NOMO-1 (cell line): ENCODE measurements around the gene PNMA1.

Experiments
- DNase-seq, 2 experiments: peaks; one replicate each; lab custom pipeline; 2025; ENCODE audit not compliant: unreplicated experiment in 2 of 2; lab: John Stamatoyannopoulos, UW

PNMA1 gene

GRCh38 chr14:73751157-73751691, 37.0 kb upstream of the PNMA1 start:
- DNase-seq = peak; percentile 39 to 56

DNA sequence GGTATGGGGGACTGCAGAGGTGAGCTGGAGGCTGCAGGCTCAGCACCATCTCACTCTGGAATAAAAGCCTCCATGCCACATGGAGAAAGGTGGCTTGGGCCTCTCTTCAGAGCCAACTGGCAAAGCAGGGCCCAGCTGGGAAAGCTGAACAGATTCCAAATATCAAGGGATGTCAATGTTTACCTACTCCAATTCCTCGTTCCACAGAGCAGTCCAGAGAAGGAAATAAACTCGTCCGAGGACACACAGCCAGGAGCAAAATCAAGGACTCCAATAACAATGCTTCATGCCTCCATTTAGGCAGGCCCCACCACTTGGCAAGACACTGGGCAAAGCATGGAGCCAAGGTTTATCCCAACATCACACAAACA, 36.3 kb upstream of the PNMA1 start:
- no peak for DNase-seq

GRCh38 chr14:73749706-73750530, 35.7 kb upstream of the PNMA1 start:
- no peak for DNase-seq

GRCh38 chr14:73748858-73749357, 34.7 kb upstream of the PNMA1 start:
- no peak for DNase-seq

- DNase-seq = no peak
These were observed 33.4 kb upstream of the PNMA1 start for GRCh38 chr14:73747379-73748211.

DNA sequence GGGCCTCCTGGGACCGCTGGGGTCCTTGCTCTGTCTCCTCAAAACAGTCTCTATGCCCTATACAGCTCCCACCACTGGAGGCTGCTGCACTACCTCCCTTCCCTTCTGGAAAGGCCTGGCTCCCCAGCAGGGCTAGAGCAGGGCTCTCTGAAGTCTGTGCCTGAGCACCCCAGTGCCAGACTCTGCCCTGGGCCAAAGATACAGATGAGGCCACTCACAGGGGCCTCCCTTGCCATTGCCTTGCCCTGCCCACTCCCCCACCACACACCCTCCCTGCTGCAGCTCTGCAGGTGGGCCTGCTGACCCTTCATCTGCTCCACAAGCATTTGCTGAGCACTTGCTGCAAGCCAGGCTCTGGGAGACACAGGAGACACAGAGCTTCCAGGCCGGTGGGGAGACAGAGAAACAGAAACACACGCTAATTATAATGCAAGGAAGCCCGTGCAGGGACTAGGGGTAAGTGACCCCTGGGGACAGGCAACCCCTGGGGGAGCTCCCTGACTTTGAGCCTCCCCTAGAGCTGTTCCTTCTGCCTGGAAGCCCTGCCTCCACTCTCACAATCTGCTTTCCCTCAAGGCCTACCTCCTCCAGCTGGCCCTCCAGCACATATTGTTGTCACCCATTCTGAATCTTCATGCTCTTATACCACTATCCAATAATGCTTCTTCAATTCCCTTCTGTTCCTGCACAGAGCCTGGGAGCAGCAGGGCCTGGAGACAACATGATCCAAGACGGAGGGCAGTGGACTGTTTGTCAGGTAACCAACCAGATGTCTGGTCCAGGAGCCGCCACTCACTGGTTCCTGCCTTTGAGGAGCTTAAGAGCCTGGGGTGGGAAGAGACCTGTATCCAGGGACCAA, 32.6 kb upstream of the PNMA1 start:
- DNase-seq = no peak

- DNase-seq = no peak
These were observed 31.7 kb upstream of the PNMA1 start for GRCh38 chr14:73745571-73746519.

GRCh38 chr14:73744874-73745529, 30.8 kb upstream of the PNMA1 start:
- no peak for DNase-seq

DNA sequence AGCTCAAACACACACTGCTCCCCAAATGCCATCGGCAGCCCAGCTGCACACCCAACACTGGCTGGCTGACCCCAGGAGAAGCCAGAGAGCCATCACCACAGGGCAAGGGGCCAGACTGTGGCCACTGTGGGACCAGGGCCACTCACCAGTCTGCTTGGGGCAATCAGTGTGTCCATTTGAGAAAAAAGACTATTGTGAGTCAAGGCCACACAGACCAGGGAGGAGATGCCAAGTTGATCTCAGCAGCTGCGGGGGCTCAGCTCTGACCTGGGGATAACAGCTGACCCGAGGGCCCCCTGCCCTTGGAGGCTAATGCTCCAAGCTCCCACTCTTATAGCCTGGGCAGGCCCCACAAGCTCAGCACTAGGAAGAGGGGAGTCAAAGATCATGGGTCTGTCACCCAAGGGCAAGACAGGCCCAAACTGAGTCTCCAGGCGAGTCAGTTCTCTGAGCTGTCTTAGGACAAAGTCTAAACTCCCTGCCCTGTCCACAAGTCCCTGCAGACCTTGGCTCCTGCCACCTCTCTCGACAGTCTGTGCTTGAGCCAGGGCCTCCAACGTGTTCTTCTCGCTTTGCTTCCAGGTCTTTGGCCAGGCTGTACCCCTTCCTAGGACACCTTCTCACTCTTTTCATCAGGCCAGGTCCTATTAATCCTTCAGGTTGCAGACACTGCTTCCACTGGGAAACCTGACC, 30.1 kb upstream of the PNMA1 start:
- no peak for DNase-seq

GRCh38 chr14:73743431-73743931, 29.3 kb upstream of the PNMA1 start:
- peak; percentile 67 to 82 for DNase-seq

DNA sequence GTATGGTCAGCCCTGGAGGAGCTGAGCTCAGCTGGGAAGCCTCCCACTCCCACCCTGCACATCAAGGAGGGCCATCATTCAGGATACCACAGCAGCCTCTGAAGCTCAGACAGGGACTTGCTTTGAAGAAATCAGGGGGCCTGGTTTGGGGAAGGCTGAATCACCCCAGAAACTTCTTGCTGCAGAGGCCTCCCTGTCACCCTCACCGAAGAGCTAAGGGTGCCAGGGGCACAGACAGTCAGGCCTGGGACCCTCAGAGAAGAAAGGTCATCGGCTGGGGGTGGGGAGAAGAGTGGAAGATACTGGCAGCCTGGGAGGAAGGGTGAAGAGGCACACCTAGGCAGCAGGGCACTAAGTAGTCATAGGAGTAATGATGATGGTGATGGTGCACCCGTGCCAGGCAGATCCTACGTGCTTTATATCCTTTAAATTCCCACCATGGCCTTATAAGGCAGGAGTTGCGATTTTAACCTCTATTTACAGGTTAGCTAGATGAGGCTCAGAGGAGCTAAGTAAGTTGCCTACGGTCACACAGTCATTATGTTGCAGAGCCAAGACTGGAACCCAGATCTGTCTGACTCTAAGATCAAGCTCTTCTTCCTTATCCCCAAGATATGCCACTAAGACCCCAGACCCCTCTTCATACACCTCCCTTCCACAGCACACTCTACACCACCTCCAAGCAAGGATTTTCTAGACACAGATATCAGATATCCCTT, 28.5 kb upstream of the PNMA1 start:
- DNase-seq = no peak

DNA sequence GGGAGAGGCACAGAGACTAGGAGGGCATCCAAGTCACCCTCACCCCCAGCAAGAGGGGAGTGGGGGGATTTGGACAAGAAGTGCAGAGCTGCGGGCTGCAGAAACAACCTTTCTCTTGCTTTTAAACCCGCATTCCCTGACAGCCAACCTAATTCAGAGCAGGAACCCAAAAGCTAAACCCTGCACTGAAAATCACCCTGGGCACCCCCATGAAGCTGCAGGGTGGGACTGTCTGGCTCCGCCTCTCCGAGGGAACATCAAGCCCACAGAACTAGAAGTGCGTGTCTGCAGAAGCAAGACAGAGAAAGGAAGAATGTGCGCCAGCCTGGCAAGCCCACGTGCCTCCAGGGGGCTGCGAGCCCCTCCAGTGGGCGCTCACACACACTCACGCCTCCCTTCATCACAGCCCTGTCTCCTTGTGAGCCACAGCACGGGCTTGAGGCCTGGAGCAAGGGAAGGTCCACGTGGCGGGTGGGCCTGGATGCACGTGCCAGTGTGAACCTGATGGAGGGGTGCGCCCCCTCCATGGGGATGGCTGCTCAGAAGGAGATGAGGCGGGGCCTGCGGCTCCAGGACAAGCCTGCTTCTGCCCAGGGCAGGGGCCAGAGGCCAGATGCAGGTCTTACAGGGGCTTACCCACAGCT, 27.8 kb upstream of the PNMA1 start:
- DNase-seq = no peak

DNA sequence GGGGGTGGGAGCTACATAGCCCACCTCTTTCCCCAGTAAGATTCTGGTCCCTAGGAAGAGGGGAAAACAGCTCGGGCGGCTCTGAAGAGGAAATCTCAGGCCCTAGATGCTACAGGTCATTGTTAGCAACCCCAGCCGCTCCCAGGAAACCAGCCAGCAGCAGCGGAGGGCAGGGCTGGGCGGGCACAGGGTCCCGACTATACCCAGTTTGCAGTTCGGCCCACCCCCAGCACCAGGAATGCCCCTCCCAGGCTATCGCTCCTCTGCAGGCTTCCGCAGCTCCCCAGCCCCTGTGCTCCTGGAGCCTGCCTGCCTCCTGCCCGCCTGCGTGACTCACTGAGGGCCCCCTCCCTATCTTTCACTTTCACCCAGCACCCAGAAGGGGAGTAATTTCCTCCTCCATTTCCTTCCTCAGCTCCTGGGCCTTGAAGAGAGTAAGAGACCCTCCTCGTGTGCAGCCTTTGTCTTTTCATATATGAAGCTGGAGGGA, 27.2 kb upstream of the PNMA1 start:
- peak; percentile 39 to 71 for DNase-seq

DNA sequence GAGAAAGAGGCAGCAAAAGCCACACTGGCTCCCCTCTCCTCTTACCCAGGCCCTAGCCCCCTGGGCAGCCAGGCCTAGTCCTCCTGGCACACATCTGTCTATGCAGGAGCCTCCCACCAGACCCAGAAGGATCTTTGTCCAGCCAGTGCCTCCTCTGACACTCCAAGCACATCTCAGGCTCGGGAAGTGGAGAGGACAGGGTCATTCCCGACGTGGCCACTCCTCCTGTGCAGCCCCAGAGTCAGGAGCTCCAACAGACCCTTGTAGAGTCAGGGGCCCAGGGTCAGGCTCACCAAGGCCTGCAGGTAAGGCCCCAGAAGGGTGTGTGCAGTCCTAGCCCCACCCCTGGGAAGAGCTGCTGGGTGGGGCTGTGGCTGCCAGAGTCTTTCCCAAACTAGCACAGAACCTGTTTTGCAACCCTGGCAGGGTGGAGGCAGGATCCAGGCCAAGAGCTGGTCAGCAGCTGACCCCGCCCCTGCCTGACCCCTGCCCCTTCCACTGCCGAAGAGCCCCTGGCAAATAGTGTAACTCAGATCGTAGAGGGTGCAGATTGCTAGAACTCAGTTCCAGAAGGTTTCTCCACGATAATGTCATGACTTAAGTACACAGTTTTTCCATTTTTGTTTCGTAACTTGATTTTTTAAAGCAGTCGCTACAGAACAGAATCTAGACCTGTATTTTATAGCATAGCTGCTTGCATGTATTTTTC, 26.6 kb upstream of the PNMA1 start:
- no peak for DNase-seq

- DNase-seq = no peak
These were observed 25.9 kb upstream of the PNMA1 start for GRCh38 chr14:73739899-73740617.
